Measurements from ENCODE around the gene C4orf36. TPM values are rescaled to one million over a fixed set of nuclear protein-coding genes. Genes with fewer than 3 reads are reported as not detected.

Gene C4orf36
- total RNA-seq, 6 experiments from 2014 or later: 0.66 TPM; not detected in 5

DNA sequence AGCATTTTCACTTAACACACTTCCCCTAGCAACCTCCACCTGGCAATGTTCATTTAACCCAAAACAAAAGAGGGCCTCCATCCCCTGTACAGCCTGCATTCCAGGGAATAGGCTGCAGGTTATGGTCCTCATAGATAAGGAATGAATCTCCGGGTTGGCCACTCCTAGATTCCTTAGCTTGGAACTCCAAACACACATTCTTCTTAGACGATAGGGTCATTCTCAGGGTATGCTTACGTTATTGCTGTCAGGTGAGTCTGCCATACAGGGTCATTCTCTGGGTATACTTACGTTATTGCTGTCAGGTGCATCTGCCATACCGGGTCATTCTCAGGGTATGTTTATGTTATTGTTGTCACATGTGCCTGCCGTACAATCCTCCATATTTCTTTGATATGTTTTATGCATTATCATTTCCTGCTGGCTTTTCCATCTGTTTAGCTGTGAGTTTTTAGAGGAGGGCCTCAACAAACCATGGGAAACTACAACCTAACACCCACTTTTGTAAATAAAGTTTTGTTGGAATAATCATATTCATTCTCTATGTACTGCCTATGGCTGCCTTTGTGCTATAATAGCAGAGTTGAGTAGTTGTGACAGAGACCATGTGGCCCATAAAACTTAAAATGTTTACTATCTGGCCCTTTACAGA is 34.3 kb upstream of the C4orf36 start:
- intact Hi-C loops (cut with DNase I): loop anchor here (10.0 kb wide), 1 partner anchor 168 kb away; no protein-coding TSS in a partner anchor
- TF ChIP-seq POLR2A (IDR thresholded peaks at IDR 0.05): no peak
- TF ChIP-seq, protein P1, sequence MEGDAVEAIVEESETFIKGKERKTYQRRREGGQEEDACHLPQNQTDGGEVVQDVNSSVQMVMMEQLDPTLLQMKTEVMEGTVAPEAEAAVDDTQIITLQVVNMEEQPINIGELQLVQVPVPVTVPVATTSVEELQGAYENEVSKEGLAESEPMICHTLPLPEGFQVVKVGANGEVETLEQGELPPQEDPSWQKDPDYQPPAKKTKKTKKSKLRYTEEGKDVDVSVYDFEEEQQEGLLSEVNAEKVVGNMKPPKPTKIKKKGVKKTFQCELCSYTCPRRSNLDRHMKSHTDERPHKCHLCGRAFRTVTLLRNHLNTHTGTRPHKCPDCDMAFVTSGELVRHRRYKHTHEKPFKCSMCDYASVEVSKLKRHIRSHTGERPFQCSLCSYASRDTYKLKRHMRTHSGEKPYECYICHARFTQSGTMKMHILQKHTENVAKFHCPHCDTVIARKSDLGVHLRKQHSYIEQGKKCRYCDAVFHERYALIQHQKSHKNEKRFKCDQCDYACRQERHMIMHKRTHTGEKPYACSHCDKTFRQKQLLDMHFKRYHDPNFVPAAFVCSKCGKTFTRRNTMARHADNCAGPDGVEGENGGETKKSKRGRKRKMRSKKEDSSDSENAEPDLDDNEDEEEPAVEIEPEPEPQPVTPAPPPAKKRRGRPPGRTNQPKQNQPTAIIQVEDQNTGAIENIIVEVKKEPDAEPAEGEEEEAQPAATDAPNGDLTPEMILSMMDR (IDR thresholded peaks at IDR 0.05): no peak
- WGBS (ENCODE audit: insufficient coverage, low coverage, low lambda C conversion rate, missing lambda C conversion rate): 87% methylated on average over 3 of the region's 6 CpGs
- Histone ChIP-seq H3K9me3 (no peaks in the 10 kb centered on the region), H3K4me1 (peaks cover 0 to 11% (median 2%) of the 10 kb centered on the region in 4 donors), H3K27me3 (no peaks in the 10 kb centered on the region), H3K4me3 (no peak overlapping the region), H3K36me3 (no peaks in the 10 kb centered on the region), H3K27ac (no peak overlapping the region)
- ATAC-seq (no peak), DNase-seq (no peak)

- ATAC-seq: peak in 1 of 4 donors; percentile 12
- H3K27ac ChIP-seq: no peak overlapping the region
- no peaks in the 10 kb centered on the region for H3K36me3 ChIP-seq
- H3K9me3 ChIP-seq: no peaks in the 10 kb centered on the region
- WGBS (ENCODE audit: insufficient coverage, low coverage, low lambda C conversion rate, missing lambda C conversion rate): 15% methylated on average over 2 of the region's 2 CpGs
- TF ChIP-seq, protein P1 (IDR thresholded peaks at IDR 0.05): no peak
- TF ChIP-seq POLR2A (IDR thresholded peaks at IDR 0.05): no peak
- intact Hi-C loops (cut with DNase I): loop anchor here (10.0 kb wide), 1 partner anchor 170 kb away; no protein-coding TSS in a partner anchor
- H3K27me3 ChIP-seq: no peaks in the 10 kb centered on the region
- H3K4me1 ChIP-seq: peaks cover 0 to 12% (median 2%) of the 10 kb centered on the region in 4 donors
- DNase-seq: no peak
- H3K4me3 ChIP-seq: no peak overlapping the region
Observed at GRCh38 chr4:86924811-86925210, 32.6 kb upstream of the C4orf36 start.

- no peak overlapping the region for H3K27ac ChIP-seq
- H3K9me3 ChIP-seq: no peaks in the 10 kb centered on the region
- H3K4me1 ChIP-seq: peaks cover 0 to 12% (median 0%) of the 10 kb centered on the region in 4 donors
- no peak overlapping the region for H3K4me3 ChIP-seq
- 38% methylated on average over 1 of the region's 1 CpG for WGBS (ENCODE audit: insufficient coverage, low coverage, low lambda C conversion rate, missing lambda C conversion rate)
- intact Hi-C loops (cut with DNase I): loop anchor here (10.0 kb wide), 1 partner anchor 173 kb away; no protein-coding TSS in a partner anchor
- DNase-seq (no peak), ATAC-seq (peak in 3 of 4 donors; percentile 29 to 50 (median 46))
- no peaks in the 10 kb centered on the region for H3K36me3 ChIP-seq
- TF ChIP-seq, protein P1 (IDR thresholded peaks at IDR 0.05): no peak
- TF ChIP-seq POLR2A (IDR thresholded peaks at IDR 0.05): no peak
- H3K27me3 ChIP-seq: no peaks in the 10 kb centered on the region
Observed at GRCh38 chr4:86921608-86922252, 29.5 kb upstream of the C4orf36 start.

DNA sequence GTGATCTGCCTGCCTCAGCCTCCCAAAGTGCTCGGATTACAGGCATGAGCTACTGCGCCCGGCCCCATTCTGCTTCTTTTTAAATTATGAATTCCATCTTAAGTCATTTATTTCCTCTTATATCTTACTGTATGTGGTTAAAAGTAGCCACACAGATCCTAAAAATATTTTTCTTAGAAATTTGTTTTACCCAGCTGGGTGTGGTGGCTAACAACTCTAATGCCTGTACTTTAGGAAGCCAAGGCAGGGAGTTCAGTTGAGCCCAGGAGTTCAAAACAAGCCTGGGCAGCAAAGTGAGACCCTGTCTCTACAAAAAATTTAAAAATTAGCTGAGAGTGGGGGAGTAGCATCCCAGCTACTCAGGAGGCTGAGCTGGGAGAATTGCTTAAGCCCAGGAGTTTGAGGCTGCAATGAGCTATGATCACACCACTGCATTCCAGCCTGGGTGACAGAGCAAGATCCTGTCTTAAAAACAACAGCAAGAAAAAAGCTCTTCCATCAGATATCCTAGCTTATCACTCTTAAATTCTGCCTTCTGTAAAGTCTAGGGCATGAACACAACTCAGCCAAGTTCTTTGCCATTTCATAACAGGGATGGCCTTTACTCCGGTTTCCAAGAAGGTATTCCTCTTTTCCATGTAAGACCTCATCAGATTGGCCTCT is 27.5 kb upstream of the C4orf36 start:
- no peaks in the 10 kb centered on the region for H3K27me3 ChIP-seq
- ATAC-seq (no peak), DNase-seq (no peak)
- peaks cover 0 to 12% (median 0%) of the 10 kb centered on the region in 4 donors for H3K4me1 ChIP-seq
- TF ChIP-seq POLR2A (IDR thresholded peaks at IDR 0.05): no peak
- TF ChIP-seq, protein P1 (IDR thresholded peaks at IDR 0.05): no peak
- H3K4me3 ChIP-seq: no peak overlapping the region
- intact Hi-C loops (cut with DNase I): loop anchor here (10.0 kb wide), 2 partner anchors 175 to 325 kb away; no protein-coding TSS in a partner anchor
- H3K27ac ChIP-seq: no peak overlapping the region
- WGBS (ENCODE audit: insufficient coverage, low coverage, low lambda C conversion rate, missing lambda C conversion rate): 79% methylated on average over 3 of the region's 4 CpGs
- H3K9me3 ChIP-seq: no peaks in the 10 kb centered on the region
- no peaks in the 10 kb centered on the region for H3K36me3 ChIP-seq

Measured in right lobe of liver (tissue), 6 donors.